Left ventricle myocardium inferior (tissue), 1 donor: Measurements from ENCODE around the gene ZGPAT. TPM values are rescaled to one million over a fixed set of nuclear protein-coding genes. Genes with fewer than 3 reads are reported as not detected.
A peak's percentile ranks its signal among the peaks of the same experiment; 100 is the strongest.
"Not testable (repeated sequence)": the region's sequence is repeated elsewhere in the genome, so short reads cannot be mapped to it uniquely, and the experiment has no call there.

Experiments
- DNase-seq: peaks from one replicate; pipeline ENCODE4 v3.0.0-alpha.2; 2020
- H3K27ac ChIP-seq: fragments of 200-600 bp; replicated peaks from 2 replicates; pipeline ENCODE4 v1.8.0; 2021
- H3K27me3 ChIP-seq: fragments of 200-600 bp; 2 replicates; pipeline ENCODE4 v1.8.0; 2021; ENCODE audit warnings: low read depth
- H3K36me3 ChIP-seq: fragments of 200-600 bp; 2 replicates; pipeline ENCODE4 v1.8.0; 2021
- H3K4me1 ChIP-seq: fragments of 200-600 bp; 2 replicates; pipeline ENCODE4 v1.8.0; 2021
- H3K4me3 ChIP-seq: fragments of 200-600 bp; 2 replicates; pipeline ENCODE4 v1.8.0; 2021; ENCODE audit warnings: mild to moderate bottlenecking, moderate library complexity
- H3K9me3 ChIP-seq: fragments of 200-600 bp; replicated peaks from 2 replicates; pipeline ENCODE4 v1.8.0; 2021
- CTCF ChIP-seq: fragments of 200-600 bp; IDR thresholded peaks from 2 replicates; pipeline ENCODE4 v1.8.0; 2021; ENCODE audit warnings: antibody characterized with exemption, mild to moderate bottlenecking, borderline replicate concordance
- intact Hi-C: fragments of 100-400 bp; cut with micrococcal nuclease; formaldehyde crosslinking; loops from one replicate; pipeline ENCODE4 v1.11.0; 2022
- long read RNA-seq: library from polyadenylated mRNA; unstranded; transcript quantifications from one replicate; pipeline ENCODE4 v2.0.0, GENCODE V29; 2021
- total RNA-seq: library from RNA; stranded (reverse); fragmentation: NEBNext Ultra II Directional; extraction: Animal tissue kit (Norgen Biotek cat#: 25700); gene quantifications from one replicate; pipeline ENCODE4 v1.2.1, GENCODE V29; 2021
- donor health status: DM: no; HTN: yes; CAD: no; lungs with severe emphysema.

ZGPAT gene
- 15.8 TPM for total RNA-seq
- long read RNA-seq, transcript ZGPAT-202 (7 exons, 1,871 nt) = major isoform, 17 of 32 reads
- long read RNA-seq, transcript ZGPAT-204 (7 exons, 1,890 nt) = minor isoform, 5 of 32 reads
- long read RNA-seq, partial matches to known transcripts = 5 of 32 reads
- long read RNA-seq, other reads (novel, unspliced or antisense) = 2 of 32 reads

GRCh38 chr20:63707558-63708300, at the start of gene ZGPAT, which contains the start of gene ARFRP1:
Gene ZGPAT, plus strand, starts transcription at chr20:63708039. Its CDS starts 542 bp downstream, at chr20:63708581.
Gene ARFRP1, minus strand, starts transcription at chr20:63707976. Its CDS starts 885 bp downstream, at chr20:63707091.
- Histone ChIP-seq H3K9me3 (peaks cover 5% of the 10 kb centered on the region), H3K4me3 (peak within 1 kb of the TSS; percentile 96), H3K4me1 (peaks cover 39% of the 10 kb centered on the region), H3K27me3 (no peaks in the 10 kb centered on the region), H3K36me3 (peaks cover 72% of the 10 kb centered on the region), H3K27ac (peak within 1 kb of the TSS; percentile 96)
- intact Hi-C loops = no loop called here
- TF ChIP-seq CTCF = no peak
- DNase-seq = peak; percentile 92

- intact Hi-C loops = no loop called here
- H3K36me3 ChIP-seq = peaks cover 31% of the 10 kb centered on the region
- peaks cover 29% of the 10 kb centered on the region for H3K4me1 ChIP-seq
- peak overlapping the region; percentile 92 for H3K27ac ChIP-seq
- H3K9me3 ChIP-seq = no peaks in the 10 kb centered on the region
- H3K4me3 ChIP-seq = peak overlapping the region; percentile 73
- peak; percentile 41 for DNase-seq
- H3K27me3 ChIP-seq = no peaks in the 10 kb centered on the region
- TF ChIP-seq CTCF = no peak
These were observed 49.1 kb upstream of the ZGPAT start for GRCh38 chr20:63658749-63659187.

GRCh38 chr20:63659370-63659769, 48.5 kb upstream of the ZGPAT start:
- intact Hi-C loops = no loop called here
- H3K27ac ChIP-seq = peak overlapping the region; percentile 92
- H3K9me3 ChIP-seq = no peaks in the 10 kb centered on the region
- H3K36me3 ChIP-seq = peaks cover 32% of the 10 kb centered on the region
- DNase-seq = no peak
- H3K4me1 ChIP-seq = peaks cover 23% of the 10 kb centered on the region
- peak overlapping the region; percentile 73 for H3K4me3 ChIP-seq
- TF ChIP-seq CTCF = no peak
- H3K27me3 ChIP-seq = no peaks in the 10 kb centered on the region

- H3K36me3 ChIP-seq = peaks cover 32% of the 10 kb centered on the region
- intact Hi-C loops, H3K4me3 ChIP-seq, H3K27ac ChIP-seq, DNase-seq, H3K27me3 ChIP-seq, H3K9me3 ChIP-seq: not testable (repeated sequence)
- peaks cover 23% of the 10 kb centered on the region for H3K4me1 ChIP-seq
These were observed 47.7 kb upstream of the ZGPAT start for GRCh38 chr20:63660174-63660573.

GRCh38 chr20:63660622-63661021, 47.2 kb upstream of the ZGPAT start:
- Histone ChIP-seq H3K27me3 (no peaks in the 10 kb centered on the region), H3K27ac (no peak overlapping the region), H3K4me3 (no peak overlapping the region), H3K36me3 (peaks cover 36% of the 10 kb centered on the region), H3K4me1 (peaks cover 23% of the 10 kb centered on the region), H3K9me3 (no peaks in the 10 kb centered on the region)
- no peak for TF ChIP-seq CTCF
- DNase-seq = no peak
- intact Hi-C loops = no loop called here

GRCh38 chr20:63661108-63661507, 46.7 kb upstream of the ZGPAT start:
- no peak for DNase-seq
- no peak overlapping the region for H3K27ac ChIP-seq
- no peak for TF ChIP-seq CTCF
- peaks cover 41% of the 10 kb centered on the region for H3K36me3 ChIP-seq
- H3K4me1 ChIP-seq = peaks cover 23% of the 10 kb centered on the region
- no peaks in the 10 kb centered on the region for H3K27me3 ChIP-seq
- H3K4me3 ChIP-seq = no peak overlapping the region
- intact Hi-C loops = no loop called here
- no peaks in the 10 kb centered on the region for H3K9me3 ChIP-seq
